Urinary bladder (tissue), 4 donors: ENCODE measurements around the gene TSPO2. TPM values are rescaled to one million over a fixed set of nuclear protein-coding genes. Genes with fewer than 3 reads are reported as not detected.
"Not testable (repeated sequence)": the region's sequence is repeated elsewhere in the genome, so short reads cannot be mapped to it uniquely, and the experiment has no call there.

Experiments used
- DNase-seq: peaks from one replicate; pipeline ENCODE4 v3.0.0-alpha.2; 2015; ENCODE audit errors: extremely low spot score
- H3K27ac ChIP-seq: one replicate; pipeline ENCODE4 v1.5.1; 2013; ENCODE audit warnings: low read depth, mild to moderate bottlenecking, moderate library complexity
- H3K36me3 ChIP-seq: one replicate; pipeline ENCODE4 v1.6.1; 2013; ENCODE audit warnings: mild to moderate bottlenecking, moderate library complexity; ENCODE audit not compliant: insufficient read depth
- H3K4me1 ChIP-seq: one replicate; pipeline ENCODE4 v1.6.1; 2013; ENCODE audit warnings: mild to moderate bottlenecking, moderate library complexity; ENCODE audit not compliant: insufficient read depth
- H3K4me3 ChIP-seq: one replicate; pipeline ENCODE4 v1.5.1; 2013; ENCODE audit warnings: low read depth, low read length
- WGBS: extraction: QIAGEN DNeasy Blood & Tissue Kit; methylation state at CpG from one replicate; pipeline ENCODE4 v1.1.7; 2013; 5-methylcytosine and 5-hydroxymethylcytosine counted together
- polyA plus RNA-seq: library from polyadenylated mRNA; stranded (reverse); fragments of 200-250 nt; gene quantifications from one replicate; pipeline ENCODE4 v1.2.3, GENCODE V29; 2013
- total RNA-seq: library from RNA; depleted of rRNA; stranded (reverse); fragments of >200 nt; gene quantifications from one replicate; pipeline ENCODE4 v1.2.3, GENCODE V29; 2014
- donor health status: healthy with polysubstance abuse.
- donor health status: healthy.

Gene TSPO2
- total and polyA plus RNA-seq, 2 donors = not detected

GRCh38 chr6:41013466-41014153, 28.7 kb upstream of the TSPO2 start:
- Histone ChIP-seq H3K27ac (no peak overlapping the region), H3K4me1 (no peaks in the 10 kb centered on the region), H3K36me3 (no peaks in the 10 kb centered on the region), H3K4me3 (no peak overlapping the region)
- WGBS = 93% methylated on average over 5 of the region's 5 CpGs
- DNase-seq = no peak

- no peaks in the 10 kb centered on the region for H3K4me1 ChIP-seq
- H3K27ac ChIP-seq = no peak overlapping the region
- DNase-seq = no peak
- H3K4me3 ChIP-seq = no peak overlapping the region
- 87% methylated on average over 4 of the region's 4 CpGs for WGBS
- H3K36me3 ChIP-seq = no peaks in the 10 kb centered on the region
These were observed 27.5 kb upstream of the TSPO2 start for GRCh38 chr6:41014780-41015179.

DNA sequence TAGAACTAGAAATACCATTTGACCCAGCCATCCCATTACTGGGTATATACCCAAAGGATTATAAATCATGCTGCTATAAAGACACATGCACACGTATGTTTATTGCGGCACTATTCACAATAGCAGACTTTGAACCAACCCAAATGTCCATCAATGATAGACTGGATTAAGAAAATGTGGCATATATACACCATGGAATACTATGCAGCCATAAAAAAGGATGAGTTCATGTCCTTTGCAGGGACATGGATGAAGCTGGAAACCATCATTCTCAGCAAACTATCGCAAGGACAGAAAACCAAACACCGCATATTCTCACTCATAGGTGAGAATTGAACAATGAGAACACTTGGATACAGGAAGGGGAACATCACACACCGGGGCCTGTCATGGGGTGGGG, 26.4 kb upstream of the TSPO2 start:
- not testable (repeated sequence) for H3K27ac ChIP-seq, H3K4me3 ChIP-seq, H3K36me3 ChIP-seq, H3K4me1 ChIP-seq, DNase-seq
- 98% methylated on average over 5 of the region's 5 CpGs for WGBS

DNA sequence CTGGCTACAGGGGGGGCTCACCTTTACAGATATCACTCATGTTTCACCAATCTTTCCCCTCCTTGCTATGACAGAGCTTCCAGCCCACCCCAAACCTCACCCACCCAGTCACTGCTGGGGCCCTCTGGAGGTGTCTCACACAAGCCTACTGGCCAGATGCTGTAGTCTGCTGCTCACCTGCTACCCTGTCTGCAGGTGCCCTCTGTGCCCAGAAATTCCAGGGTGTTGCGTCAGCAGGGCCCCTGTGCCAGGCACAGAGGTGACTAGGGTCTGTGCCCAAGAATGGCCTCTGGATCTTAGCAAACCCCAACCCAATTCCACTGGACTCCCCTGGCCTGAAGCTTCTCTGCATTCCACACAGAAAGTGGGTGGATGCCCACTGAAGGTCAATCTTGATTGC, 24.6 kb upstream of the TSPO2 start:
- DNase-seq = no peak
- WGBS = 95% methylated on average over 1 of the region's 1 CpG
- Histone ChIP-seq H3K4me3 (no peak overlapping the region), H3K36me3 (no peaks in the 10 kb centered on the region), H3K4me1 (no peaks in the 10 kb centered on the region), H3K27ac (no peak overlapping the region)

- WGBS = 85% methylated on average over 3 of the region's 3 CpGs
- H3K27ac ChIP-seq = no peak overlapping the region
- no peaks in the 10 kb centered on the region for H3K36me3 ChIP-seq
- no peak for DNase-seq
- no peak overlapping the region for H3K4me3 ChIP-seq
- no peaks in the 10 kb centered on the region for H3K4me1 ChIP-seq
These were observed 20.4 kb upstream of the TSPO2 start for GRCh38 chr6:41021832-41022231.

GRCh38 chr6:41022294-41022693, 20.0 kb upstream of the TSPO2 start:
- Histone ChIP-seq H3K36me3 (no peaks in the 10 kb centered on the region), H3K27ac (no peak overlapping the region), H3K4me3 (no peak overlapping the region), H3K4me1 (no peaks in the 10 kb centered on the region)
- no peak for DNase-seq

DNA sequence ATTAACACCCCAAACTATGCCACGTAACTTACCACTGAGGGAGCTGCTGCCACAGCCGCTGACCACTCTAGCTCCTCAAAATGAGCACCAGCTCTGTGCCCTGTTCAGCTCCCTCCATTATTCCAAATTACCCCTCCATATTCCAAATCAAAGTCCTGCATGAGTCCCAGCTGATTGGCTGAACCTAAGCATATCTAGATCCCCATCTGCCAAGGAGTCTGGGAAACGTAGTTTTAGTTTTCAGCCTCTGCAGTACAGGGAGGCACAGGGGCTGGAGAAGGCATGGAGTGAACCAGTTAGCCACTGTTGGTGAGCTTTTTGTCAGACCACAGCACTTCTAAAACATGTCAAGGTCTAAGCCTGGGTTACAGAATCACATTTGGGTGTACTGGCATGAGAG, 19.2 kb upstream of the TSPO2 start:
- Histone ChIP-seq H3K4me3 (no peak overlapping the region), H3K4me1 (no peaks in the 10 kb centered on the region), H3K27ac (no peak overlapping the region), H3K36me3 (no peaks in the 10 kb centered on the region)
- DNase-seq = no peak
- WGBS = 91% methylated on average over 3 of the region's 3 CpGs

DNA sequence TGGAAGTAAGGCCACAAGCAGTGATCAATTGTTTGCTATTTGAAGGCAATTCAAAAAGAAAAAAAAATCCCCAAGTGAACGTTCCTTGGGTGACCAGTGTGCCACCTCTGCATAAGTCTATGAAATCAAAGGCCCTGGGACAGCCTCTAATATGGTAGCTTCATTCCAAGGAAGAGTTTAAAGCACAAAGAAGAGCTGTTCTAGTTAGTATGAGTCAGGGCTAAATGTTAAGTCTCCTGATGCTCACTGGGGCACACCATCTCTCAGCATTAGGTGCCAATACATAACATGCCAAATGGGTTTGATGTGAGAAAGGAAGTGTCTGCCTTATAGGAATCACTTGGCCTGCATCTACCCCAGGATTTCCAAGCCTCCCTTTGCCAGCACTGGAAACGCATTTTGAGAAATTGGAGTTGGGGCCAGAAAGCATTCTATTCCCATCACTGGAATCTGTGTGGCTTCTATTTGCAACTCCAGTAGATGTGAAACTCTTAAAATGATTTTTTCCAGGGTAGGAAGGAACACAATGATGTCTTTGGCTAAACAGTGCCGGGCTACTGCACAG, 16.2 kb upstream of the TSPO2 start:
- Histone ChIP-seq H3K4me1 (no peaks in the 10 kb centered on the region), H3K36me3 (no peaks in the 10 kb centered on the region), H3K4me3 (no peak overlapping the region), H3K27ac (no peak overlapping the region)
- WGBS = 87% methylated on average over 3 of the region's 3 CpGs
- no peak for DNase-seq

- H3K27ac ChIP-seq = no peak overlapping the region
- 60% methylated on average over 4 of the region's 4 CpGs for WGBS
- peak overlapping the region; percentile 35 for H3K4me3 ChIP-seq
- no peaks in the 10 kb centered on the region for H3K4me1 ChIP-seq
- no peaks in the 10 kb centered on the region for H3K36me3 ChIP-seq
- no peak for DNase-seq
These were observed 15.0 kb upstream of the TSPO2 start for GRCh38 chr6:41027241-41027640.

- no peak for DNase-seq
- H3K36me3 ChIP-seq = no peaks in the 10 kb centered on the region
- H3K27ac ChIP-seq = peak overlapping the region; percentile 12
- H3K4me1 ChIP-seq = no peaks in the 10 kb centered on the region
- peak overlapping the region; percentile 35 for H3K4me3 ChIP-seq
- WGBS = 3% methylated on average over 45 of the region's 45 CpGs
These were observed 14.3 kb upstream of the TSPO2 start for GRCh38 chr6:41027799-41028560.

DNA sequence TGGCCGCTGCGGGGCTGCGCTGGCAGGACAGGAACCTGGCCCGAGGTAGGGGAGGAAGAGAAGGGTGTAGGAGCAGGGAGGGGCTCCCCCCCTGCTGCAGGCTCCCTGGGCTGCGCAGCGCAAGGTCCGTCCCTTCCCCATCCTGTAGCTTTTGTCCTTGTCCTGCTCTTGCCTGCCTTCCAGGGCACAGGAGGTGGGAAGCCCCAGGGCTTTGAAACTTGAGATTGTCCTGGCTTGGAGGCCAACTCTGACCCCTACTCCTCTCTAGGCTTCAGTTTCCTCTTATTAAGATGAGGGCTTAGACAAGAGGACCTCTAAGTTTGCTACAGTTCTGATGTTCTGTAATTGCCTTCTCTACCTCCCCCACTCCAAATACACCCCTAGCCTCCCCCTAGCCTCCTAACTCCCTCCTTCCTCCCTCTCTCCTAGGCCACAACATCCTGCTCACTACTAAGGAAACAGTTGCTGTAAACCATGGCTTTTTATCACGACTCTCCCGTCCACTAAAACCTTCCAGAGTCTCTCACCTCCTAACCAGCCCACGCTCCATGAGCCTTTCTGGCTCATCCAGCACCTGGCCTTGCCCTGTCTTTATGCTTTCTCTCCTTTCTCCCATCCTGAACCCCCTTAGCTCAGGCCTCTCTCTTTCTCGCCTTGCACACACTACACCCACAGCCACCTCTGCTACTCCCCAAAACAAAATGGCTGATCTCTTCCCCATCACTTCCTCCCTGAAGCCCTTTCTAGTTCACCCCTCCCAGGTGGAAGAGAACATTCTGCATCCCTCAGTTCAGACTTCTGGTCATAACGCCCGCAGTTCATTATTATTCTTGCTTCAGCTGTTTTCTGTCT, 13.5 kb upstream of the TSPO2 start:
- peak overlapping the region; percentile 12 for H3K27ac ChIP-seq
- peak overlapping the region; percentile 35 for H3K4me3 ChIP-seq
- H3K36me3 ChIP-seq = no peaks in the 10 kb centered on the region
- H3K4me1 ChIP-seq = no peaks in the 10 kb centered on the region
- DNase-seq = no peak
- 48% methylated on average over 13 of the region's 13 CpGs for WGBS

- H3K27ac ChIP-seq = no peak overlapping the region
- H3K4me1 ChIP-seq = no peaks in the 10 kb centered on the region
- no peak overlapping the region for H3K4me3 ChIP-seq
- no peak for DNase-seq
- 96% methylated on average over 15 of the region's 15 CpGs for WGBS
- no peaks in the 10 kb centered on the region for H3K36me3 ChIP-seq
These were observed 9.4 kb upstream of the TSPO2 start for GRCh38 chr6:41032830-41033229.

DNA sequence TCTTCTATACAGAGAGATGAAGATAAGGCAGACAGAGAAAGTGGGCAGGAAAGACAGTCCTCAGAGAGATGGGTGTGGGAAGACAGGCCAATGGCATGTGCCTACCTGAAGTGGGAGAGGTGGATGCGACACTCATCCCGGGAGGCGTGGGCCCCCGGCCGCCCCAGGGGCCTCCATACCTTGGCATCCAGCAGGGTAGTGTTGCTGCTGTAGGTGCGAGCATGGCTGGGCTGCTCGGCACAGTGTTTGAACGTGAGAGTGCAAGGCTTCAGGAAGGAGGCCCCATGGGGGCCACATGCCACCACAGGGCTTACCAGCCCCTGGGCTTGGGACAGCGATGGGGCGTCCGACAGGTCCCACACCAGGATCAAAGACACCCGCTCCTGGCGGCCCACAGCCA, 8.5 kb upstream of the TSPO2 start:
- Histone ChIP-seq H3K4me1 (no peaks in the 10 kb centered on the region), H3K27ac (no peak overlapping the region), H3K4me3 (no peak overlapping the region), H3K36me3 (no peaks in the 10 kb centered on the region)
- DNase-seq = no peak
- WGBS = 93% methylated on average over 13 of the region's 13 CpGs
